HT1080 (cell line): ENCODE measurements around the gene DNM3. TPM values are rescaled to one million over a fixed set of nuclear protein-coding genes. Genes with fewer than 3 reads are reported as not detected.
A peak's percentile ranks its signal among the peaks of the same experiment; 100 is the strongest.

ENCODE experiments used
- DNase-seq: peaks from one replicate; pipeline ENCODE4 v3.0.0-alpha.2; 2015; ENCODE audit warnings: low read depth
- total RNA-seq: library from RNA; depleted of rRNA; stranded (reverse); fragments of >200 nt; shearing (Covaris generic); gene quantifications from 2 replicates; pipeline ENCODE4 v1.2.3, GENCODE V29; 2014

Gene DNM3
- total RNA-seq, 1 experiment from 2014 or later, result 1.8 TPM

- DNase-seq, result peak; percentile 96
Measured at GRCh38 chr1:172322219-172323061, 481.1 kb downstream of the DNM3 start.

GRCh38 chr1:172323686-172324085 is 482.4 kb downstream of the DNM3 start:
- DNase-seq, result no peak

GRCh38 chr1:172324086-172324485 is 482.8 kb downstream of the DNM3 start:
- no peak for DNase-seq

GRCh38 chr1:172324761-172325160 is 483.5 kb downstream of the DNM3 start:
- DNase-seq, result no peak

- peak; percentile 61 for DNase-seq
Measured at GRCh38 chr1:172325531-172325930, 484.2 kb downstream of the DNM3 start.

GRCh38 chr1:172326136-172326535 is 484.8 kb downstream of the DNM3 start:
- DNase-seq, result no peak

- DNase-seq, result no peak
Measured at GRCh38 chr1:172328266-172328665, 487.0 kb downstream of the DNM3 start.

- no peak for DNase-seq
Measured at GRCh38 chr1:172332230-172332629, 490.9 kb downstream of the DNM3 start.

- DNase-seq, result no peak
Measured at GRCh38 chr1:172335377-172335776, 494.1 kb downstream of the DNM3 start.

- DNase-seq, result no peak
Measured at GRCh38 chr1:172338295-172338735, 497.0 kb downstream of the DNM3 start.

- no peak for DNase-seq
Measured at GRCh38 chr1:172339842-172340241, 498.5 kb downstream of the DNM3 start.

GRCh38 chr1:172340520-172340919 is 499.2 kb downstream of the DNM3 start:
- DNase-seq, result no peak

- no peak for DNase-seq
Measured at GRCh38 chr1:172341697-172342096, 500.4 kb downstream of the DNM3 start.

GRCh38 chr1:172342584-172343239 is 501.4 kb downstream of the DNM3 start:
- peak; percentile 46 for DNase-seq

- peak; percentile 77 for DNase-seq
Measured at GRCh38 chr1:172343240-172344160, 502.2 kb downstream of the DNM3 start.

GRCh38 chr1:172344444-172344843 is 503.1 kb downstream of the DNM3 start:
- DNase-seq, result no peak

- DNase-seq, result no peak
Measured at GRCh38 chr1:172345077-172345476, 503.8 kb downstream of the DNM3 start.

GRCh38 chr1:172347416-172347815 is 506.1 kb downstream of the DNM3 start:
- DNase-seq, result no peak

- DNase-seq, result no peak
Measured at GRCh38 chr1:172350856-172351255, 509.6 kb downstream of the DNM3 start.

GRCh38 chr1:172351346-172351745 is 510.0 kb downstream of the DNM3 start:
- DNase-seq, result no peak

- DNase-seq, result peak; percentile 64
Measured at GRCh38 chr1:172351754-172352161, 510.5 kb downstream of the DNM3 start.

- DNase-seq, result peak; percentile 60
Measured at GRCh38 chr1:172352435-172352834, 511.1 kb downstream of the DNM3 start.
